CD4-positive, CD25-positive, alpha-beta regulatory T cell (primary cell): ENCODE results near the gene CCNQ. TPM values are rescaled to one million over a fixed set of nuclear protein-coding genes. Genes with fewer than 3 reads are reported as not detected.

Experiments
- ATAC-seq, 2 donors: fragments of 150-1000 bp; cut with Tn5 transposase; one replicate each; pipeline ENCODE4 v1.10.0; 2021; ENCODE audit warnings: low read depth in 2 of 2, moderate number of reproducible peaks in 2 of 2, moderate library complexity in 1 of 2
- DNase-seq, 3 donors: peaks; one replicate each; pipeline versions ENCODE4 v3.0.0 to v3.0.0-alpha.2; 2012 to 2022; ENCODE audit warnings: mixed read lengths in 1 of 3
- H3K27ac ChIP-seq: one replicate; pipeline ENCODE4 v1.7.0; 2013; ENCODE audit warnings: mild to moderate bottlenecking, low read length; ENCODE audit not compliant: insufficient read depth, poor library complexity, severe bottlenecking
- H3K27me3 ChIP-seq: one replicate; pipeline ENCODE4 v1.7.0; 2013; ENCODE audit warnings: low read length; ENCODE audit not compliant: control insufficient read depth, insufficient read depth
- H3K36me3 ChIP-seq: one replicate; pipeline ENCODE4 v1.7.0; 2013; ENCODE audit warnings: mild to moderate bottlenecking, low read length, moderate library complexity; ENCODE audit not compliant: control insufficient read depth, insufficient read depth
- H3K4me1 ChIP-seq: 2 replicates; pipeline ENCODE4 v1.7.0; 2013; ENCODE audit warnings: mild to moderate bottlenecking, low read length; ENCODE audit not compliant: insufficient read depth, control insufficient read depth, poor library complexity, severe bottlenecking
- H3K4me3 ChIP-seq: one replicate; pipeline ENCODE4 v1.7.0; 2013; ENCODE audit warnings: low read depth, mild to moderate bottlenecking, low read length, moderate library complexity
- H3K9me3 ChIP-seq, 2 experiments: 1 replicate in 1 of 2; 2 replicates in 1 of 2; pipeline ENCODE4 v1.7.0; 2013; ENCODE audit warnings: low read length in 2 of 2, mild to moderate bottlenecking in 1 of 2, moderate library complexity in 1 of 2; ENCODE audit not compliant: control insufficient read depth in 2 of 2
- H3K27ac Mint-ChIP-seq, 3 donors: one replicate each; pipeline ENCODE4 v1.8.0; 2020 to 2022; ENCODE audit warnings: mild to moderate bottlenecking in 3 of 3, mixed read lengths in 3 of 3, moderate library complexity in 2 of 3
- H3K27me3 Mint-ChIP-seq: one replicate; pipeline ENCODE4 v1.8.0; 2022; ENCODE audit warnings: mild to moderate bottlenecking, mixed read lengths
- H3K36me3 Mint-ChIP-seq: one replicate; pipeline ENCODE4 v1.8.0; 2020; ENCODE audit warnings: mixed read lengths
- H3K4me1 Mint-ChIP-seq, 4 donors: one replicate each; pipeline ENCODE4 v1.8.0; 2020 to 2022; ENCODE audit warnings: mixed read lengths in 4 of 4, mild to moderate bottlenecking in 1 of 4
- H3K4me3 Mint-ChIP-seq, 4 donors: one replicate each; pipeline ENCODE4 v1.8.0; 2020 to 2022; ENCODE audit warnings: mild to moderate bottlenecking in 4 of 4, mixed read lengths in 4 of 4, moderate library complexity in 3 of 4
- H3K9me3 Mint-ChIP-seq, 7 donors: one replicate each; pipeline ENCODE4 v1.8.0; 2020 to 2022; ENCODE audit warnings: mixed read lengths in 7 of 7, mild to moderate bottlenecking in 3 of 7, moderate library complexity in 2 of 7
- polyA plus RNA-seq, 4 donors: library from polyadenylated mRNA; unstranded; fragments of 300-500 nt; fragmentation: Illumina TruSeq; gene quantifications; one replicate each; pipeline ENCODE4 v1.2.3, GENCODE V29; 2021
- total RNA-seq: library from RNA; stranded (reverse); gene quantifications from one replicate; pipeline ENCODE4 v1.2.3, GENCODE V29; 2022

The CCNQ gene
- total and polyA plus RNA-seq, 5 donors from 2014 or later, result 23.8 to 78.4 (median 76.8) TPM

DNA sequence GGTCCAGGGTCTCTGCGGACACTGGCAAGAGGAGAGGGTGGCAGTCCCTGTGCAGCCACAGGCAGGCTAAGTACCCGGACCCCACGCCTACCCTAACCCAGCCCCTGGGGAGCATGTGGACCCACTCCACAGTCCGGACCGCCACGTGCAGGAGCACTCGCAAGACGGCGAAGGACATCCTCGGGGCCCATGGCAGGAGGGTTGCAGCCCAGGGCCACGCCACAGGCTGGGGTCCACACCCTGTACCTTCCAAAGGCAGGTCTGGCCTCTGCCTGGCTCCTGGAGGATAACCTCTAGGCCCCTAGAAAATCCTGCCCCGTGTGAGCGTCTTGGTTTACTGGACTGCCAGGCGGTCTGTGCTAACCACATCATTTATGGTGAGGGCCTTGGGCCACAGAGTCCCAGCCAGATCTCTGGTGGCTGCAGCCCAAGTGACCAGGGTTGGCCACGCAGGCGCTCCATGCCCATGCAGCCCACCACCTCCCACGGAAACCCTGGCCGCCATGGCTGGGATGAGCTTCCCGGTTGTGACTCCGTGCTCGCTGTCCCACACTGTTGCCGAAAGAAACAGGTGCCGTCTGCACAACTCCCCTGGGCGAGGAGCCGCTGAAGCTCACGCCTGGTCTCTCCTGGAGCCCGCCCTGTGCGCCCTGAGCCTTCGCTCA lies 10.0 kb downstream of the CCNQ start:
- Histone ChIP-seq H3K27ac (no peak overlapping the region), H3K9me3 (no peaks in the 10 kb centered on the region), H3K36me3 (peaks cover 35% of the 10 kb centered on the region), H3K4me1 (no peaks in the 10 kb centered on the region), H3K4me3 (no peak overlapping the region), H3K27me3 (no peaks in the 10 kb centered on the region)
- Mint-ChIP-seq H3K36me3 (peaks cover 14% of the 10 kb centered on the region), H3K27ac (no peak overlapping the region), H3K4me3 (no peak overlapping the region), H3K9me3 (no peaks in the 10 kb centered on the region), H3K4me1 (peaks cover 0 to 6% (median under 1%) of the 10 kb centered on the region in 4 donors), H3K27me3 (no peaks in the 10 kb centered on the region)
- no peak for ATAC-seq
- DNase-seq, result no peak

DNA sequence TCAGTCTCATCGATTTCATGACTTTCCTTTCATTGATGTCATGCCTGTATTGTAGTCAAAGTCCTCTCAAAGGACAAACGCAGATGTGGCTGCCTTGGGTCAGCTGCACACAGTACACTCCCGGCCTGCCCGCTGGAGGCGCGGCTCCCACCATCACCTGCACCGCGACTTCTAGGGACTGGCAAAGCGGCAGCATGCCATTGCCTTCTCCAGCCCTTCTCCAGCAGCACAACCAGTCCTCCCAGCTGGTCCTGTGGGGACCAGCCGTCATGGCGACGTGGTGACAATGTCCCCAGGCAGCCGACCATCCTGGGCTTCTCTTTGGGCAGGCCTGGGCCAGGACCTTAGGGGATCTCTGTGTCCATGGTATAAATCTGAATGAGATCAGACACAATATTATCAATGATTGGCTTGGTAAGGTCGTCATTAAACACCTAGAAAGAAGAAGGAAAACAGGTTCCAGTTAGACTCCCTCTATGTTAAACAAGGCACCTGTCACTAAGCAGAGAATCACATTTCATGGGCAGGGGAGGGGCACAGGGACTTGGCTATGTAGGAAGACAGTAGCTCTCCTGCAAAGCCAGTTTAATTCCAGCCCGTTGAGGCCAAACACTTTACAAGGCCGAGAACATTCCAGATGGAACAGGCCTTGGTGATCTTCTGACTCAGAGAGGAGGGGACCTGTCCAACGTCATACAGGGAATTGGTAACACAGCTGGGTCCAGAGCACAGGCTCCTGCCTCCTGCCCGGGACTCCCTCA lies 10.7 kb downstream of the CCNQ start:
- no peaks in the 10 kb centered on the region for H3K9me3 Mint-ChIP-seq
- ATAC-seq (no peak), DNase-seq (no peak)
- H3K36me3 ChIP-seq, result peaks cover 28% of the 10 kb centered on the region
- H3K27ac Mint-ChIP-seq, result no peak overlapping the region
- H3K9me3 ChIP-seq, result no peaks in the 10 kb centered on the region
- no peak overlapping the region for H3K27ac ChIP-seq
- peaks cover 0 to 13% (median 4%) of the 10 kb centered on the region in 4 donors for H3K4me1 Mint-ChIP-seq
- no peak overlapping the region for H3K4me3 Mint-ChIP-seq
- H3K27me3 Mint-ChIP-seq, result no peaks in the 10 kb centered on the region
- peaks cover 4% of the 10 kb centered on the region for H3K4me1 ChIP-seq
- peaks cover 14% of the 10 kb centered on the region for H3K36me3 Mint-ChIP-seq
- no peak overlapping the region for H3K4me3 ChIP-seq
- no peaks in the 10 kb centered on the region for H3K27me3 ChIP-seq

DNA sequence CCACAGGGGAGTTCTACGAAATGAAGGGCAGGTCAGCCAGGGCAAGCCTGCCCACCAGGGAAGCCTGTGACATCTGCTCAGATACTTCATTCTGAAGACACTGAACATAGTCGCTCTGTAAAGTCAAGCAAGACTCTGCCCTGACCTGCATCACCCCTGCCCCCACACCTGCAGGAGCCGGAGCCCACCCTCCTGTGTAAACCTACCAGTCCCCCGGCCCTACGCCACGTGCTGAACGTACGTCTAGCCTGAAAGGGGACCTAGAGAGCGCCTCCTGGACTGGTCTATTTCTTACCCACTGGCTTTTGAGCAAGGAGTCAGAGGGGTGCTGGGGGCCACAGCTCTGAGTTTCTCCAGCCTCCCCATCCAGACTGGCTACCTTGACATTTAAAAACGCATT lies 11.6 kb downstream of the CCNQ start:
- Histone ChIP-seq H3K9me3 (no peaks in the 10 kb centered on the region), H3K27ac (no peak overlapping the region), H3K4me1 (peaks cover 13% of the 10 kb centered on the region), H3K36me3 (peaks cover 23% of the 10 kb centered on the region), H3K4me3 (no peak overlapping the region), H3K27me3 (no peaks in the 10 kb centered on the region)
- peak overlapping the region in 1 of 3 donors; percentile 82 for H3K27ac Mint-ChIP-seq
- H3K4me1 Mint-ChIP-seq, result peaks cover 7 to 22% (median 11%) of the 10 kb centered on the region in 4 donors
- ATAC-seq (no peak), DNase-seq (no peak)
- no peaks in the 10 kb centered on the region for H3K9me3 Mint-ChIP-seq
- H3K4me3 Mint-ChIP-seq, result no peak overlapping the region
- peaks cover 14% of the 10 kb centered on the region for H3K36me3 Mint-ChIP-seq
- H3K27me3 Mint-ChIP-seq, result no peaks in the 10 kb centered on the region

DNA sequence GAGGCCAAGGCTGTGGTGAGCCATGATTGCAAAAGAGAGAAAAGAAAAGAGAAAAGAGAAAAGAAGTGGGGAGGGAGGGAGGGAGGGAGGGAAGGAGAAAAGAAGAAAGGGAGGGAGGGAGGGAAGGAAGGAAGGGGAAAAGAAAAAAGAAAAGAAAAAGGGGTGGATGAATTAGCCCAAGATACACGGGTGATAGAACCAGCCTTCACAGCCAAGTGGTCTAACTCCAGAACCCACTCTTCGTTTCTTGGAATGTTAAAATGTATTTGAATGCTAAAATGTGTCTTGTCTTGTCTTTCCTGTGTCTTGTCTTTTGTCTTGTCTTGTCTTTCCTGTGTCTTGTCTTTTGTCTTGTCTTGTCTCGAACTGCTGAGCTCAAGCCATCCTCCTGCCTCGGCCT lies 13.1 kb downstream of the CCNQ start:
- ATAC-seq (no peak), DNase-seq (no peak)
- H3K36me3 ChIP-seq, result peaks cover 17% of the 10 kb centered on the region
- peaks cover 7% of the 10 kb centered on the region for H3K36me3 Mint-ChIP-seq
- peak overlapping the region in 1 of 3 donors; percentile 64 for H3K27ac Mint-ChIP-seq
- H3K9me3 ChIP-seq, result no peaks in the 10 kb centered on the region
- peaks cover 15% of the 10 kb centered on the region for H3K4me1 ChIP-seq
- H3K27ac ChIP-seq, result no peak overlapping the region
- no peaks in the 10 kb centered on the region for H3K27me3 Mint-ChIP-seq
- no peak overlapping the region for H3K4me3 ChIP-seq
- H3K4me1 Mint-ChIP-seq, result peaks cover 8 to 29% (median 11%) of the 10 kb centered on the region in 4 donors
- H3K27me3 ChIP-seq, result no peaks in the 10 kb centered on the region
- H3K9me3 Mint-ChIP-seq, result no peaks in the 10 kb centered on the region
- H3K4me3 Mint-ChIP-seq, result no peak overlapping the region

DNA sequence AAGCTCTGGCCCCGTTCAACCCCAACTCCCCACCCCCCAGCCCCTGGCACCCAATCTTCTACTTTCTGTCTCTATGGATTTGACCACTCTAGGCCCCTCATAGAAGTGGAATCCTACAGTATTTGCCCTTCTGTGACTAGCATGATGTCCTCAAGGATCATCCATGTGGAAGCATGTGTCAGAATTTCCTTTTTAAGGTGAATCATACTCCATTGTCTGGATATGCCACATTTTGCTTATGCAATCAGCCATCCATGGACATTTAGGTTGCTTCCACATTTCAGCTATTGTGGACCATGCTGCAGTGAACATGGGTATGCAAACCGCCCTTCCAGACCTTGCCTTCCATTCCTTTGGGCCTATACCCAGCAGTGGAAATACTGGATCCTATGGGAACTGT lies 15.5 kb downstream of the CCNQ start:
- H3K4me3 ChIP-seq, result no peak overlapping the region
- peaks cover 14% of the 10 kb centered on the region for H3K36me3 ChIP-seq
- no peaks in the 10 kb centered on the region for H3K27me3 ChIP-seq
- Mint-ChIP-seq H3K9me3 (no peaks in the 10 kb centered on the region), H3K4me1 (peaks cover 8 to 35% (median 14%) of the 10 kb centered on the region in 4 donors), H3K27me3 (no peaks in the 10 kb centered on the region), H3K36me3 (peaks cover 2% of the 10 kb centered on the region), H3K4me3 (peak overlapping the region in 2 of 4 donors; percentile 74 to 78), H3K27ac (peak overlapping the region; percentile 38 to 97 (median 52))
- ATAC-seq, result no peak
- no peak for DNase-seq
- H3K9me3 ChIP-seq, result no peaks in the 10 kb centered on the region
- peak overlapping the region; percentile 51 for H3K27ac ChIP-seq
- H3K4me1 ChIP-seq, result peaks cover 15% of the 10 kb centered on the region

DNA sequence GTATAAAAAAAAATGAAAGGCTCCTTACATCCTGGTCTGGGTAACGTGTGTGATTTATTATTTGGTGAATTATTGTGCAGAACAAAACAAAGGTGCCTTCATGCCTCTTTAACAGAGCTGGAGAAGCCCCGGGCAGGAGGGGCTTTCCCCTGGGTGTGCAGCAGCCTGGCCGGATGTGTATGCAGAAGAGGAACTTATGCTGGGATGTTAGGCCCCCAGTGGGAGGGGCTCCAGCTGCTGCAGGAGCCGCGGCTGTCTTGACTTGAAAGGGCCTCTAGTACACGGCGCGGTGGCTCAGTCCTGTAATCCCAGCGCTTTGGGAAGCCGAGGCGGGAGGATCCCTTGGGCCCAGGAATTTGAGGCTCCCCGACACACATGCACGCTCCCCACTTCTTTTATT lies 16.0 kb downstream of the CCNQ start:
- H3K9me3 ChIP-seq, result no peaks in the 10 kb centered on the region
- H3K9me3 Mint-ChIP-seq, result no peaks in the 10 kb centered on the region
- H3K4me1 ChIP-seq, result peaks cover 15% of the 10 kb centered on the region
- peak overlapping the region; percentile 57 for H3K27ac ChIP-seq
- no peaks in the 10 kb centered on the region for H3K27me3 Mint-ChIP-seq
- H3K36me3 Mint-ChIP-seq, result peaks cover 2% of the 10 kb centered on the region
- DNase-seq, result peak; percentile 56 to 82 (median 60)
- H3K4me3 ChIP-seq, result no peak overlapping the region
- peak overlapping the region; percentile 34 to 78 (median 64) for H3K4me3 Mint-ChIP-seq
- H3K27me3 ChIP-seq, result no peaks in the 10 kb centered on the region
- ATAC-seq, result peak; percentile 96 to 98
- H3K27ac Mint-ChIP-seq, result peak overlapping the region; percentile 38 to 76 (median 52)
- peaks cover 8 to 35% (median 14%) of the 10 kb centered on the region in 4 donors for H3K4me1 Mint-ChIP-seq
- H3K36me3 ChIP-seq, result peaks cover 8% of the 10 kb centered on the region

DNA sequence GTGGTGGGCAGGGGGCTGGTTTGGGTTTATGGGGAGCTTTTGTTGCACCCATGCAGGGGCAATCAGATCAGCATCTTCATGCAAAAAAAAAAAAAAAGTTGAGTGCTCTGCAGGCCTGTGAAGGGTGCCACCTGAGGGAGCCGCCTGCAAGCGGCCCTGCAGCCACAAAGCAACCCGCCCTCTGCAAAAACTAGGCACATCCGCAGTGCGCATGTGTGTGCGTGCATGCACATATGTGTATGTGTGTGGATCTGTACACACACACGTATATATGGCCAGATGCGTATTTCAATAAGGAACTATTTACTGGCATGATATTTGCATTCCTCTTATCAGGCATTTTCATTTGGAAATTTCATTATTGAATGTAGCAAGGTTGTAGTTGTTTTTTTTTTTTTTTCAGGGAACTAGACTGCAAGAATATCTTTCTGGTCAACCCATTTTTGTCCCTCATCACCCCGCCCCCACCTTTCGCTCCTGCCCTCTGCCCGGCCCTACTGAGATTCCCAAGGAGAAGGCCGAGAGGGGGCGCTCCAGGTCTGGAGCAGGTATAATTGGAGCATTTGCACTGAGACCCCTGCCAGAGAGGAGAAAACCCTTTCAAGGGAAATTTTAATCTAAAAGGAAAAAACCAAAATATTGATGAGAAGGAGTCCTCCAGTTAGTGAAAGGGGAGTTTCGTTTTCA lies 18.1 kb downstream of the CCNQ start:
- Histone ChIP-seq H3K27me3 (no peaks in the 10 kb centered on the region), H3K4me1 (peaks cover 15% of the 10 kb centered on the region), H3K9me3 (no peaks in the 10 kb centered on the region), H3K36me3 (no peaks in the 10 kb centered on the region), H3K4me3 (no peak overlapping the region), H3K27ac (no peak overlapping the region)
- no peaks in the 10 kb centered on the region for H3K27me3 Mint-ChIP-seq
- H3K27ac Mint-ChIP-seq, result peak overlapping the region in 1 of 3 donors; percentile 56
- peak in 1 of 3 donors; percentile 39 for DNase-seq
- no peaks in the 10 kb centered on the region for H3K9me3 Mint-ChIP-seq
- H3K4me3 Mint-ChIP-seq, result peak overlapping the region in 1 of 4 donors; percentile 15
- H3K4me1 Mint-ChIP-seq, result peaks cover 8 to 35% (median 14%) of the 10 kb centered on the region in 4 donors
- H3K36me3 Mint-ChIP-seq, result no peaks in the 10 kb centered on the region
- no peak for ATAC-seq
